ENCODE results near the gene OGFOD1.

GRCh38 chr16:56462064-56462796 is 10.9 kb downstream of the OGFOD1 start:
- TF ChIP-seq CTCF (IDR thresholded peaks at IDR 0.05; ENCODE audit: insufficient read depth, low read length) (no peak), REST (IDR thresholded peaks at IDR 0.05; ENCODE audit: insufficient replicate concordance, low read depth) (no peak)
